HFF-Myc (cell line): ENCODE results near the gene RHOBTB3.

Source experiments
- DNase-seq: peaks from one replicate; pipeline ENCODE4 v3.0.0-alpha.2; 2011; ENCODE audit warnings: low read depth; ENCODE audit errors: extremely low read depth
- H3K4me3 ChIP-seq: replicated peaks from 2 replicates; pipeline ENCODE4 v1.5.1; 2011; ENCODE audit warnings: low read depth, mild to moderate bottlenecking, control low read depth, low read length
- CTCF ChIP-seq: IDR thresholded peaks from 2 replicates; pipeline ENCODE4 v1.5.1; 2012; ENCODE audit warnings: mild to moderate bottlenecking, low read depth, low read length, control low read depth; ENCODE audit errors: missing control alignments

The RHOBTB3 gene

DNA sequence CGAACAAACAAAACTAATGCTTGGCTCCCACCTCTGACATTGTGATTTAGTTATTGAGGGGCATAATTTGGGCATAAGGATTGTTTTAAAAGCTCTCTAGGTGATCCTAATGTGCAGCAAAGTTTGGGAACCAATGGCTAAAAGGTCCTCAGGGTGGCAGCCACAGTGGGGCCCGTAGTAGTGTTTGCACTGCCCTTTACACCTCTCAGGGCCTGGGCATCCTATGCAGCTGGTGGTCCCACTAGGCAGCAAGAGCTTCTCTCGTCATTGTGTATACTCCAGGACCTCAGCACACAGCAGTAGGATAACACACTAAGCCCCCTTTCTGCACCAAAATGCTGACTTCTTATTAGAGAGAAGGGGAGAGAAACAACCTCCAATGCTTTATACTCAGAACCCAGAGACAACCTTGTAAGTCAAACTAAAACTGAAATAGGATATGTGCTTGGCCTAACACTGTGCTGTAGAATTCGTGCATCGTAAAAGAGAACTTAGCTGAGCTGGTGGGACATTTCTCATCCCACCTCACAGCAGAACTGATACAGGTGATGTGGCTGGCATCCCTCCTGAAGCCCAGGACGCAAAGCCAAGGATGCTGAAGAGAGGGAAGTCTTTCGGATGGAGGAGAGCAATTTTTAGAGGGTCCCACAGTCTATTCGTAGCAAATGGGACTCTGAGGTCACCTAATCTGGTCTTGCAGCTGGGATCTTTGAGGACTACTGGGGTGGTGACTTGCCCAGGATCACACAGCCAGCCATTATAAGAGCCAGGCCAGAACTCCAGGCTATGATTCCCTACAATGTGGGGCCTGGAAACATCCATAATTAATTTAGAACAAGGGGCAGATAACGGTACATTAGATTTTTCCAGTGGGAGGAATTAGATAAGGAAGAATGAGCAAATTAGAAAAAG is 90.2 kb downstream of the RHOBTB3 start:
- peak overlapping the region; percentile 76 for H3K4me3 ChIP-seq
- TF ChIP-seq CTCF = no peak
- no peak for DNase-seq

DNA sequence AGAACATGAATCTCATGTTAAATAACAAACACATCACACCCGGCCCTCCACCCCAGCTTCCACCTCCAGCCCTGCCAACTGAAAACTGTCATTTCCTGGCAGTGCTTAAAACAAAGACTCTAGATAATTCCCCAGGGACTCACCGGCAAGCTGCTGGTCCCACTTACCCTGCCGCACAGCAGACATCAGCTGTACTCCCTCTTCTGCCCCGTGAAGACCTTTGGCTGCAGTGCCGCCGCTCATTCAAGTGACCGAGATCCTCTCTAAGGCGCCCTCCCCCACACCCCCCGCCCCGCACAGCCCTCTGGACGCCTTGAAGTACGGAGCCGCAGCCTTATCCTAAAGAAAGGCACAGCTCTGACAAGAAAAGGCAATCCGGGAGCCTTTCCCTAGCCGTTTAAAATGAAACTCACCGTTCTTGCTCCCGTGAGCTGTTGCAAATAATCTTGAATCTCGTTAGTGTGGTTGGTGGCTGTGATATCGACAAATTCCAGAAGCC is 91.0 kb downstream of the RHOBTB3 start:
- no peak for TF ChIP-seq CTCF
- DNase-seq = no peak
- peak overlapping the region; percentile 76 for H3K4me3 ChIP-seq

GRCh38 chr5:95822542-95823181 is 91.5 kb downstream of the RHOBTB3 start, which contains the start of gene GLRX:
TSS of gene GLRX (minus strand) at chr5:95822726. CDS start at chr5:95822662, 64 bp downstream.
- H3K4me3 ChIP-seq = peak within 1 kb of the TSS; percentile 76
- no peak for TF ChIP-seq CTCF
- no peak for DNase-seq

- H3K4me3 ChIP-seq = peak overlapping the region; percentile 76
- no peak for TF ChIP-seq CTCF
- DNase-seq = no peak
These were observed 92.1 kb downstream of the RHOBTB3 start for GRCh38 chr5:95823218-95823737.

DNA sequence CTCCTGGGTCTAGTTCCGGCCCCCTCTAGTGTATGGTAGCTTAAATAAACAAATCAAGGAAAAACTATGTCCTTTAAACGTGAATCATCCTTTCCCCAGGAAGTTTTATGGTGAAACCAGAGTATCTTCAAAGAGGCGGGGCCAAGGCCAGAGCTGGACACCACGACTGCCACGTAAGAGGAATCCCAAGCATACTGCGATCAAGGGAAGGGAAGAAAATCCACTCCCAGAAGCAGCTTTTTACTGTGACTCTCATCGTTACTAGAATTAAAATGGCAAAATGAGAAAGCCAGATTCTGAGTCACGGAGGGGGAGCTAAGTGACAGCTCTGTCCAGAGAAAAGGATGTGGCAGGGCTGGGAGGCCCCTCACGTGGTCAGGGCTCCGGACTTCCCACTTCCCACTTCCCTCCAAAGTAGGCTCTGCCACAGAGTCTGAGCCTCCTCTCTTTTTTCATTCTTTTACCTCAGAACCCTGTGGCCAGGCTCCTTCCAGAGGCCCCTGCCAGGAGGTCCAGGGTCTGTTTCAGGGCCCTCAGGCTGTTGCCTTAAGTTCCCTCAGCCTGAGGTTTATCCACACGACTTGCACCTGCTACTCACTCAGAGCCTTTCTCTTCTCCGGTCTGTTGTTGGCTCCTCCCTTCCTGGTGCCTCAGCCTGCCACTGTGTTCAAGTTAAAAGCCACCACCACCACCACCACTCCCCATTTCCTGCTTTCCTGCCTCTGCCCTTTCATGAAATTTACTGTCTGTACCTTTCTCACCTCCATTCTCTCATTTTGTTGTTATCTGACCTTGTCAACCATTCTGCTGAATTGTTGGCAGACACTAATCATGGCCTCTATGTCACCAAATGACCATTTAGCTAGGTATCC is 92.8 kb downstream of the RHOBTB3 start:
- TF ChIP-seq CTCF = peak; percentile 6
- peak overlapping the region; percentile 76 for H3K4me3 ChIP-seq
- peak; percentile 91 for DNase-seq

DNA sequence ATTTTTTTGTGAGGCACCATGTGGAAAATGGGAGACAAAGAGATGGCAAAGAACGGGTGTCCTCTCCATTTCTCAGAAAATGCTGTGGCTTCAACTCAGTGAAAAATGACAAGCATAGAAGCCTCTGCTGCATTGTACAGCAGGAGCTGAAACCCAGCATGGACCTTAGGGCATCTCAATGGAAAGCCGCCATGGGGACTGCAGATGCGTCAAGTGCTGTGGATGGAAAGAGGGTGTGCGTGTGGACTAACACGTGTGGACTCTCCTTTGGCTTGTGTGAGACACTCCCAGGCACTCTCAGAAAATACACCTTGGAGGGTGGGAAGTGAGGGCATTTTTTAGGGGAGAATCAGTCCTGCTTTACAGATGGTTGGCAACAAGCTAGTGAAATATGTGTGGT is 93.6 kb downstream of the RHOBTB3 start:
- no peak for TF ChIP-seq CTCF
- H3K4me3 ChIP-seq = no peak overlapping the region
- DNase-seq = no peak
